ENCODE results near the gene ROBO3. TPM values are rescaled to one million over a fixed set of nuclear protein-coding genes. Genes with fewer than 3 reads are reported as not detected.

Gene ROBO3
- total RNA-seq, 1 donor from 2014 or later = 12.6 TPM

DNA sequence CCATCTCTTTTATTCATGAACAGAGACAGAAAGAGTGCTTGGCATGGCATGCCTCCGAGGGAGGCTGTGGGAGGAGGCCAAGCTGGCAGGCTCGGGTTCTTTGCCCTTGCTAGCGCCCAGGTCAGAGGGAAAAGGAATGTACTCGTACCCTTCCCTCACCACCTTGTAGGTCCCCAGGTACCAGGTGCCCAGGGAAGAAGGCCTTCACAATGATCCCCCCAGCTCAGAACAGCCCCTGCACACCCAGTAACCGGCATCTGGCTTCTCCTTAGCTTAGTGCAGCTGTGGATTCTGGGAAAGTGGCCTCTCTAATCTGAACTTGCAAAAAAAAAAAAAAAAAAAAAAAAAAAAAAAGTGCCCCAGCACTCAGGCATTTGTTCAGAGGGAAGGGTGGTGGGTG, 55.1 kb downstream of the ROBO3 start:
- DNase-seq (ENCODE audit: low spot score) = no peak
- Histone ChIP-seq H3K9me3 (ENCODE audit: low read depth) (no peaks in the 10 kb centered on the region), H3K36me3 (no peaks in the 10 kb centered on the region), H3K79me2 (ENCODE audit: low read depth) (no peaks in the 10 kb centered on the region), H3K9ac (no peak overlapping the region), H3K4me3 (no peak overlapping the region), H3K27ac (no peak overlapping the region), H3K4me1 (peaks cover 15% of the 10 kb centered on the region), H4K20me1 (ENCODE audit: low read depth) (no peaks in the 10 kb centered on the region), H3K27me3 (peaks cover 53% of the 10 kb centered on the region), H2AFZ (replicated peaks) (no peak overlapping the region), H3F3A (ENCODE audit: low read depth) (peaks cover 14% of the 10 kb centered on the region), H3K4me2 (peak overlapping the region; percentile 74)
- Mint-ChIP-seq H3K36me3 (no peaks in the 10 kb centered on the region), H3K4me1 (peaks cover 11% of the 10 kb centered on the region), H3K27me3 (ENCODE audit: insufficient read depth, low read depth) (peaks cover 20% of the 10 kb centered on the region), H3K27ac (no peak overlapping the region), H3K9me3 (peaks cover 10% of the 10 kb centered on the region), H3K4me3 (peak overlapping the region; percentile 82)
- TF ChIP-seq EZH2phosphoT487 (IDR thresholded peaks at IDR 0.05) (no peak), EZH2 (IDR thresholded peaks at IDR 0.05) (no peak)
- TF ChIP-seq, protein P1, sequence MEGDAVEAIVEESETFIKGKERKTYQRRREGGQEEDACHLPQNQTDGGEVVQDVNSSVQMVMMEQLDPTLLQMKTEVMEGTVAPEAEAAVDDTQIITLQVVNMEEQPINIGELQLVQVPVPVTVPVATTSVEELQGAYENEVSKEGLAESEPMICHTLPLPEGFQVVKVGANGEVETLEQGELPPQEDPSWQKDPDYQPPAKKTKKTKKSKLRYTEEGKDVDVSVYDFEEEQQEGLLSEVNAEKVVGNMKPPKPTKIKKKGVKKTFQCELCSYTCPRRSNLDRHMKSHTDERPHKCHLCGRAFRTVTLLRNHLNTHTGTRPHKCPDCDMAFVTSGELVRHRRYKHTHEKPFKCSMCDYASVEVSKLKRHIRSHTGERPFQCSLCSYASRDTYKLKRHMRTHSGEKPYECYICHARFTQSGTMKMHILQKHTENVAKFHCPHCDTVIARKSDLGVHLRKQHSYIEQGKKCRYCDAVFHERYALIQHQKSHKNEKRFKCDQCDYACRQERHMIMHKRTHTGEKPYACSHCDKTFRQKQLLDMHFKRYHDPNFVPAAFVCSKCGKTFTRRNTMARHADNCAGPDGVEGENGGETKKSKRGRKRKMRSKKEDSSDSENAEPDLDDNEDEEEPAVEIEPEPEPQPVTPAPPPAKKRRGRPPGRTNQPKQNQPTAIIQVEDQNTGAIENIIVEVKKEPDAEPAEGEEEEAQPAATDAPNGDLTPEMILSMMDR (IDR thresholded peaks at IDR 0.05) = no peak

DNA sequence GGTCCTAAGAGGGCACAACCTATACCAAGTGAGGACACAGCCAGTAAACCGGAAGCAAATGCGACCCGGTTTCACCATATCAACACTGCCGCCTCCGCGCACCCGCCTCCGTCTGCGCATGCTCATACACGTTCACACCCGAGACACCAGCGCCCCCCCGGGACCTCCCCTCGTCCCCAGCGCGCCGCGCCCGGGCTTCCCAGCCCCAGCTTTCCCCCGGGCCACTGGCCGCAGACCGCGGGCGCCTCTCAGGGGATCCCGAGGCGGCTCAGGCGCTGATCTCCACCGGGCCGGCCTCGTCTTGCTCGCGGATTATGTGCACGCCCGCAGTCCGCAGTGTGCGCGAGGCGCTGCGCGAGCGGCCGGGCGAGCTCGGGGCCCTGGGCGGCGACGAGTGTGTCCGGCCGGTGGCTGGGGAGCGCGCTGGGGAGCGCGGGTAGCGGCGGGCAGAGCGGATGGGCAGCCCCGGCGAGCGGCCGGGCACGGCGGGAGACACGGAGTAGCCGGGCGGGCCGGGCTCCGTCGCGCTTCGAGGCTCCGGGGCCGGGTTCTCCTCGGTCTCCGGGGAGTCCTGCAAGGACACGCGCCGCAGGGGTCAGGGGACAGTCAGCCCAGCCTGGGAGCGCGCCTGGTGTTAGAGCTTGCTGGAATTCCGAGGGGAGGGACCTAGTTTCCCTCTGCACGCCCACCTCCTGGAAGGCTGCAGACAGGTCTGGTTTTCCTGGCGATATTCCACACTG, 55.8 kb downstream of the ROBO3 start:
- Mint-ChIP-seq H3K4me1 (peaks cover 11% of the 10 kb centered on the region), H3K27ac (no peak overlapping the region), H3K9me3 (peaks cover 8% of the 10 kb centered on the region), H3K36me3 (no peaks in the 10 kb centered on the region), H3K27me3 (ENCODE audit: insufficient read depth, low read depth) (peaks cover 21% of the 10 kb centered on the region), H3K4me3 (peak overlapping the region; percentile 82)
- peaks cover 15% of the 10 kb centered on the region for H3K4me1 ChIP-seq
- peak overlapping the region; percentile 37 for H3K4me3 ChIP-seq
- no peaks in the 10 kb centered on the region for H3K79me2 ChIP-seq (ENCODE audit: low read depth)
- peaks cover 14% of the 10 kb centered on the region for H3F3A ChIP-seq (ENCODE audit: low read depth)
- no peaks in the 10 kb centered on the region for H3K36me3 ChIP-seq
- H3K4me2 ChIP-seq = peak overlapping the region; percentile 74
- DNase-seq (ENCODE audit: low spot score) = peak; percentile 85
- H3K9ac ChIP-seq = no peak overlapping the region
- TF ChIP-seq, protein P1 (IDR thresholded peaks at IDR 0.05) = peak; percentile 6
- TF ChIP-seq EZH2phosphoT487 (IDR thresholded peaks at IDR 0.05) (peak; percentile 38), EZH2 (IDR thresholded peaks at IDR 0.05) (peak; percentile 76)
- peaks cover 53% of the 10 kb centered on the region for H3K27me3 ChIP-seq
- H4K20me1 ChIP-seq (ENCODE audit: low read depth) = no peaks in the 10 kb centered on the region
- peak overlapping the region; percentile 78 for H2AFZ ChIP-seq (replicated peaks)
- H3K27ac ChIP-seq = no peak overlapping the region
- no peaks in the 10 kb centered on the region for H3K9me3 ChIP-seq (ENCODE audit: low read depth)

DNA sequence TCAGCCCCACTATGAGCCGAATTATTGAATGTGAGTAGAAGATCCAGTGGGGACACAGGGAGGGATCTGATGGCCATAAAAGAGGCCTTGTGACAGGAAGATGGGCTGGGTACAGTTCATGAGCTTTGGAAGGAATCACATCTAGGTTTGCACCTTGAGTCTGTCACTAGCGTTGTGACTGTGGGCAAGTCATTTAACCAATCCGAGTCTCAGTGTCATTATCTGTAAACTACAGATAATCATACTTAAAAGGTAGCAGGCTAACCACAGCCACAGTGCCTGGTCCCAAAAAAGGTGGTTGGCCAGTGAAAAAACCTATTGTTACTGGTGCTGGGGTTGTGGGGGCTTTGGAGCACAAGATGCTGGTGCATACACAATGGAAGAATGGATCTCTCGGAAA, 57.6 kb downstream of the ROBO3 start:
- peaks cover 53% of the 10 kb centered on the region for H3K27me3 ChIP-seq
- peaks cover 11% of the 10 kb centered on the region for H3K4me1 Mint-ChIP-seq
- no peaks in the 10 kb centered on the region for H3K79me2 ChIP-seq (ENCODE audit: low read depth)
- H3K9ac ChIP-seq = no peak overlapping the region
- peaks cover 15% of the 10 kb centered on the region for H3K4me1 ChIP-seq
- H3K4me2 ChIP-seq = no peak overlapping the region
- H3K4me3 ChIP-seq = no peak overlapping the region
- H2AFZ ChIP-seq (replicated peaks) = no peak overlapping the region
- no peaks in the 10 kb centered on the region for H4K20me1 ChIP-seq (ENCODE audit: low read depth)
- peak overlapping the region; percentile 45 for H3K4me3 Mint-ChIP-seq
- peaks cover 14% of the 10 kb centered on the region for H3F3A ChIP-seq (ENCODE audit: low read depth)
- TF ChIP-seq EZH2 (IDR thresholded peaks at IDR 0.05) (no peak), EZH2phosphoT487 (IDR thresholded peaks at IDR 0.05) (no peak)
- TF ChIP-seq, protein P1 (IDR thresholded peaks at IDR 0.05) = no peak
- H3K36me3 Mint-ChIP-seq = no peaks in the 10 kb centered on the region
- H3K27ac Mint-ChIP-seq = no peak overlapping the region
- no peaks in the 10 kb centered on the region for H3K36me3 ChIP-seq
- DNase-seq (ENCODE audit: low spot score) = no peak
- H3K9me3 ChIP-seq (ENCODE audit: low read depth) = no peaks in the 10 kb centered on the region
- peaks cover 8% of the 10 kb centered on the region for H3K9me3 Mint-ChIP-seq
- H3K27me3 Mint-ChIP-seq (ENCODE audit: insufficient read depth, low read depth) = peaks cover 19% of the 10 kb centered on the region
- no peak overlapping the region for H3K27ac ChIP-seq
